RWPE1 (cell line): Measurements from ENCODE around the gene ZNF470.

Source experiments
- CTCF ChIA-PET: fragments of 350-600 bp; sonication (Branson Sonifier 250); formaldehyde crosslinking; extraction: SDS; loops from one replicate; lab custom pipeline; 2021; lab: Yijun Ruan, JAX
- POLR2A ChIA-PET: fragments of 400-600 bp; formaldehyde crosslinking; extraction: SDS; loops from one replicate; lab custom pipeline; 2020; ENCODE audit warnings: antibody characterized with exemption; ENCODE audit not compliant: low non-redundant PET; lab: Yijun Ruan, JAX
- DNase-seq: peaks from one replicate; pipeline ENCODE4 v3.0.0; 2012; ENCODE audit warnings: low spot score
- H3K27ac ChIP-seq: fragments of 450-650 bp; 2 replicates; pipeline ENCODE4 v1.5.1; 2017
- CTCF ChIP-seq: fragments of 450-650 bp; conservative IDR thresholded peaks from 2 replicates; pipeline ENCODE4 v1.5.1; 2017; ENCODE audit warnings: low read depth, mild to moderate bottlenecking

The ZNF470 gene

GRCh38 chr19:56567274-56568120 is at the start of gene ZNF470:
Gene ZNF470 (plus strand): TSS chr19:56567468. CDS start chr19:56570312, 2,844 bp downstream.
- ChIA-PET POLR2A (no interaction called here), CTCF (no interaction called here)
- no peak for TF ChIP-seq CTCF
- DNase-seq, result peak; percentile 83
- H3K27ac ChIP-seq, result peak within 1 kb of the TSS; percentile 76

DNA sequence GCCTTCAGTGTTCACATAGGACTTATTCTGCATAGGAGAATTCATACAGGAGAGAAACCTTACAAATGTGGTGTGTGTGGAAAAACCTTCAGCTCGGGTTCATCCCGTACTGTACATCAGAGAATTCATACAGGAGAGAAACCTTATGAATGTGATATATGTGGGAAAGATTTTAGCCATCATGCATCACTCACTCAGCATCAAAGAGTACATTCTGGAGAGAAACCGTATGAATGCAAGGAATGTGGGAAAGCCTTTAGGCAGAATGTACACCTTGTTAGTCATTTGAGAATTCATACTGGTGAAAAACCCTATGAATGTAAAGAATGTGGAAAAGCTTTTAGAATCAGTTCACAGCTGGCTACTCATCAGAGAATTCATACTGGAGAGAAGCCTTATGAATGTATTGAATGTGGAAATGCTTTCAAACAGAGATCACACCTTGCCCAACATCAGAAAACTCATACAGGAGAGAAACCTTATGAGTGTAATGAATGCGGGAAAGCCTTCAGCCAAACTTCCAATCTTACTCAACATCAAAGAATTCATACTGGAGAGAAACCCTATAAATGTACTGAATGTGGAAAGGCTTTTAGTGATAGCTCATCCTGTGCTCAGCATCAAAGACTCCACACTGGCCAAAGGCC is 41.9 kb upstream of the ZNF470 start:
- DNase-seq, result no peak
- POLR2A ChIA-PET, result no interaction called here
- TF ChIP-seq CTCF, result no peak
- CTCF ChIA-PET, result no interaction called here
- H3K27ac ChIP-seq, result no peak overlapping the region

- DNase-seq, result no peak
- H3K27ac ChIP-seq, result no peak overlapping the region
- no peak for TF ChIP-seq CTCF
- ChIA-PET CTCF (no interaction called here), POLR2A (no interaction called here)
These were observed 29.8 kb upstream of the ZNF470 start for GRCh38 chr19:56537442-56537841.

- ChIA-PET POLR2A (no interaction called here), CTCF (no interaction called here)
- H3K27ac ChIP-seq, result peak overlapping the region; percentile 91
- TF ChIP-seq CTCF, result no peak
- DNase-seq, result peak; percentile 48
These were observed 29.0 kb upstream of the ZNF470 start for GRCh38 chr19:56538254-56538760.

DNA sequence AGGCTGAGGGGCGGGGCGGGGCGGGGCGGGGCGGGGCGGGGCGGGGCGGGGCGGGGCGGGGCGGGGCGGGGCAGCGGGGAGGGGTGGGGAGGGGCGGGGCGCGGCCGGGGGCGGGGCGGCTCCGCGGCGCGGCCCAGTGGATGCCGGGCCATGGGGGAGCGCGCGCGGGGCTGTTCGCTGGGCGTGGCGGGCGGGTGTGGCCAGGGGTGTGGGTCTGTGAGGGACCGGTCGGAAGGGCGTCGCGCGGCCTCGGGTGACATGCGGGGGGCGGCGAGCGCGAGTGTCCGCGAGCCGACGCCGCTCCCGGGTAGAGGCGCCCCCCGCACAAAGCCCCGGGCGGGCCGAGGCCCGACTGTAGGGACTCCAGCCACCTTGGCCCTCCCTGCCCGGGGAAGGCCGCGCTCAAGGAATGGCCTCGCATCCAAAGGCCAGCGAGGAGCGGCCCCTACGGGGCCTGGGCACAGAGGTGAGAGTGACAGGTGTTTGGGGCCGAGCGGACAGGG is 28.5 kb upstream of the ZNF470 start, which contains the start of gene ZFP28:
Gene ZFP28 (plus strand): TSS at position 188 of the 503 bp plus-strand sequence. CDS start 71 bp downstream, at position 259.
- peak within 1 kb of the TSS; percentile 91 for H3K27ac ChIP-seq
- ChIA-PET POLR2A (no interaction called here), CTCF (no interaction called here)
- no peak for DNase-seq
- TF ChIP-seq CTCF, result no peak

DNA sequence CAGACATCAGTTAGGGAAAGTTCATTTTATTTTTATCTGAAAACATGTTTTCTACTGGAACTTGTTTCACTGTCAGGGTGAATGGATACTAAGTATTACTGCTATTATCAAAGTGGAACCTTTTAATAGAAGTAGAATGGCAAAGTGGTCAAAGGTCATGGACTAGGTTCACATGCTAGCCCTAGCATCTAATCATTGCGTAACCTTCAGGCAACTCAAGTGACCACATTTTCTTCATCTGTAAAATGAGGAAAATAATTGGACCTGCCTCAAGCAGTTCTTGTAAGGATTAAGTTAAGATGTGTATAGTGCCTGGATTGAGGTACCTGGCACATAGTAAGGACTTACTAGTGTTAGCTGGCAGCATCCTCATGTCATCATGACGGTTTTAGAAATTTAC is 23.5 kb upstream of the ZNF470 start:
- no peak overlapping the region for H3K27ac ChIP-seq
- DNase-seq, result no peak
- ChIA-PET POLR2A (no interaction called here), CTCF (no interaction called here)
- TF ChIP-seq CTCF, result no peak
